ENCODE results near the gene CNOT4.

DNA sequence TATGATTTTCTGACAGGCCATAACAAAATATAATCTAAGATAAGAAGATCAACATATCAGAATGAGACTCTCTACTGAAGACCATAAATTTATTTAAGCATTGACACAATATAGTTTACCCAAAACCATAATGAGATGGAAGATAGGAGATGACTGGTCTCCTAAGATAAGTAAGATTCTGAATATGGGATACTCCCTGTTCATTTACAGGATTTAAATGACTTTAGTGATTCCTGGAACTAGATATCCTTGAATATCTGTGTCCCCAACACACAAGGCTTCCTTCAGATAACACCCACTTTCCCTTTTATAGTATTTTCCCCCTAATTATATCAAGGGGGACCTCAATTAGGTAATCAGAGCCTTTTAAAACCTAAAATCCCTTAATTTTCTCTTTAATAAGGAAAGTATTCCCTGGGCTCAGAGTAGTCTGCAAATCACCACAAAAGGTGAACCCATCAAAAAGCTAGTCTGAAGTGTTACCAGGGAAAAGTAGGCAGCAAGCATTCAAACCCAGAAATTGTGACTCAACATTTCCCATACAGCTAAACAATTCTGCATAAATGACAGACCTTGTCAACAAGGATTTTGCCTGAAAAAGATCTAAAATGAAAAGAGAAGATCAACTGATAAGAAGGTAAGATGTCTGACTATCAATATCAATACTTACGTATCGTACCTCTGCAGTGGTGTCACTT lies 99.9 kb downstream of the CNOT4 start:
- TF ChIP-seq RAD51 (IDR thresholded peaks at IDR 0.05) (no peak), POLR2AphosphoS5 (IDR thresholded peaks at IDR 0.05; ENCODE audit: low read length) (no peak), KDM1A (IDR thresholded peaks at IDR 0.05; ENCODE audit: borderline replicate concordance) (no peak)

All from GM12878 (cell line).